DMS153 (cell line): ENCODE results near the gene TTC14.

Experiments used
- DNase-seq: peaks from one replicate; lab custom pipeline; 2025; lab: John Stamatoyannopoulos, UW

TTC14 gene

DNA sequence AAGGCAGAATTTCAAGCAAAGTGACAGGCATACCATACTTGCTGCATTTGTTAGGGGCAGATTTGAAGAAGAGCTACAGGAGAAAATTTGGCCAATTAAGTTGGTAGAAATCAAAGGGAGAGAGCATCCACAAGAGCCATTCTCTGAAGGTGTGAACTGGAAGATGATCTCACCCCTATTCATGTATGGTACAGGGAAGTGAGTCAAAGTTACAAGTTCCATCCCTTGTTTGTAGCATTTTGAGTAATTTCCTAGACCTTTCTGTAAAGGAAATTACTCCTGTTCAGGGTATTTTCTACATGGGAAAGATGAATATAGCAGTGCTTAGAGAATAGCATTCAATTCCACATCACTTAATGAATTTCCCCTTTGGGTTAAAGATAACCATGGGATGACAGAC lies 28.4 kb downstream of the TTC14 start:
- DNase-seq: no peak

DNA sequence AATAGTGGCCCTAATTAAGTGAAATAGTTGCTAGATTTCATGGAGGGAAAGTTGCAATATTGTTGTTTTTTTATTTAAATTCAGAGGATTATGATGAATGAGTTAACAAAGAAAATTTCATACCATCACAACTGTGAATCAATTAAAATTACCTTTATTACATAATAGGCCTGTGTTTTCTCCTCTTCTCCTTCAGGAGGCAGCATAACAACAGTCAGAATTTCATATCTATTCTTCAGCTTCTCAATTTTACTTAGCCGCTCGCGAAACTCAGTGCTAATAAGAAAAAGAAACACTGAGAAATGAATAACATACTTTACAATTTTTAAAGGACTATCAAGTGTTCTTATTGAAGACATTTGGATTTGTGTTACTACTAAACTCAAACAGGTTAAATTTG lies 29.4 kb downstream of the TTC14 start:
- DNase-seq: no peak

DNA sequence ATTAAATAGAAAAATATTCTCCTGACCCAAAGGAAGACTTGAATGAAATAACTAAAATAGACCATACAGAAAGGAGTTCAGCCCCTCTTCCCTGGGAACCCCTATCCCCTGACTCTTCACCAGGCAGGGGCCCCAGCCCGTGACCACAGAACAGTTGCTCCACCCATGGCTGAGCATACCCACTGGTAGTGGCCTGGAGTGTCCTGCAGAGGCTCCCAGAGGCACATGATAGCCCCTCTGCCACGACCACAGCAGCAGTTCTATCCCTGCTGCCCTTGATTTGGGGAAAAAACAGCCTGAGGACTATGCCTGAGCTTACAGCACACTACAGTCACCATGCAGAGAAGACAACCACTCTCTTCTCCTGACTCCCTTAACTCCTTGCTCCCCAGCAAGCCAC lies 31.8 kb downstream of the TTC14 start:
- DNase-seq: no peak

DNA sequence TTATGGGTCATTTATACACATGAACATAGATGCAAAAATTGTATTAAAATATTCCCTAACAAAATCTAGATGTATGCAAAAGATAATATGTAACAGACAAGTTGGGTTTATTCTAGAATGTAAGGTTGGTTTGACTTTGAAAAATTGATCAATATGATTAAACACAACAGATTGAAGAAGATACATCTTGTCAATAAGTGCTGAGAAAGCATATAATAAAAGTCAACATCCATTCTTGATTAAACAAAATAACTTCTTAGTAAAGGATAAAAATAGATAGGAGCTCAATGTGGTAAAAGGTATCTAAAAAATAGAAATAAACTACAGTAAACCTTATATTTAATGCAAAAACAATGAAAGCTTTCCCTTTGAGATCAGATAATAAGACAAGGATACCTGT lies 39.0 kb downstream of the TTC14 start:
- DNase-seq: no peak

- no peak for DNase-seq
These were observed 44.3 kb downstream of the TTC14 start for GRCh38 chr3:180646187-180646790.

DNA sequence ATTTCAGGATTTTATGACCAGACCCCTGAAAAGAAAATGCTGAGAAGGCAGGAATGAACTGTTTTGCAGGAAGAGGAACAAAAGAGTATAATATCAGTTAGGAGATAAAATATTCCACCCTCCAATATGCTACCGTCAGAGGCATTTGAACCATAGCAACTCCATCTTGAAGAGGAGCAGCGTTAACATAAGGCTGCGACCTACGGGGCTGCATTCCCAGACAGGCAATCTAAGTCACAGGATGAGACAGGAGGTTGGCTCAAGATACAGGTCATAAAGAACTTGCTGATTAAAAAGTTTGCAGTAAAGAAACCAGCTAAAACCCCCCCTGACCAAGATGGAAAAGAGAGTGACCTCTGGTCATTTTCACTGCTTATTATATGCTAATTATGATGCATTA lies 54.4 kb downstream of the TTC14 start:
- no peak for DNase-seq

- DNase-seq: no peak
These were observed 55.1 kb downstream of the TTC14 start for GRCh38 chr3:180657094-180657493.
